HEK293 (cell line): ENCODE results near the gene SPATA1.

Experiments used
- CTCF ChIA-PET: fragments of 350-600 bp; formaldehyde crosslinking; extraction: SDS; loops from one replicate; lab custom pipeline; 2021; ENCODE audit warnings: antibody characterized with exemption; lab: Yijun Ruan, JAX
- POLR2A ChIA-PET: fragments of 300-600 bp; formaldehyde crosslinking; extraction: SDS; loops from one replicate; lab custom pipeline; 2020; ENCODE audit warnings: antibody characterized with exemption, inconsistent platforms; lab: Yijun Ruan, JAX
- H3K27ac ChIP-seq: fragments of 200-500 bp; sonication (Bioruptor generic); 2 replicates; pipeline ENCODE4 v1.5.1; 2014; ENCODE audit warnings: low read depth, low read length, control low read depth, inconsistent platforms; ENCODE audit errors: extremely low read depth
- H3K36me3 ChIP-seq, 2 experiments: fragments of 200-500 bp in 1 of 2; sonication (Bioruptor generic) in 1 of 2; 1 replicate in 1 of 2; 2 replicates in 1 of 2; pipeline ENCODE4 v1.5.1; 2014 to 2017; ENCODE audit warnings: inconsistent platforms in 2 of 2, low read length in 2 of 2; ENCODE audit not compliant: control insufficient read depth in 2 of 2, insufficient read depth in 1 of 2
- H3K4me1 ChIP-seq: fragments of 200-500 bp; sonication (Bioruptor generic); 2 replicates; pipeline ENCODE4 v1.5.1; 2014; ENCODE audit warnings: mild to moderate bottlenecking, low read length, inconsistent platforms; ENCODE audit not compliant: control insufficient read depth, insufficient read depth
- H3K4me3 ChIP-seq: 2 replicates; pipeline ENCODE4 v1.5.1; 2011; ENCODE audit warnings: low read depth, mild to moderate bottlenecking, control low read depth, low read length, moderate library complexity
- H3K9me3 ChIP-seq: fragments of 200-500 bp; sonication (Bioruptor generic); 2 replicates; pipeline ENCODE4 v1.5.1; 2014; ENCODE audit warnings: low read depth, low read length, inconsistent platforms; ENCODE audit not compliant: control insufficient read depth, insufficient read depth
- AEBP2 ChIP-seq: fragments of 450-650 bp; formaldehyde crosslinking; IDR thresholded peaks from 2 replicates; pipeline ENCODE4 v1.5.1; 2016; ENCODE audit warnings: missing biosample characterization, missing genetic modification characterization, borderline replicate concordance
- BCL11A ChIP-seq: fragments of 450-650 bp; formaldehyde crosslinking; IDR thresholded peaks from 2 replicates; pipeline ENCODE4 v1.5.1; 2016; ENCODE audit warnings: low read depth, missing biosample characterization, missing genetic modification characterization
- BCL6B ChIP-seq: fragments of 450-650 bp; formaldehyde crosslinking; IDR thresholded peaks from 2 replicates; pipeline ENCODE4 v1.5.1; 2017; ENCODE audit warnings: missing biosample characterization, missing genetic modification characterization
- EGR2 ChIP-seq: fragments of 450-650 bp; formaldehyde crosslinking; IDR thresholded peaks from 2 replicates; pipeline ENCODE4 v1.5.1; 2016; ENCODE audit warnings: low read depth, missing biosample characterization, missing genetic modification characterization
- GLI2 ChIP-seq: fragments of 450-650 bp; formaldehyde crosslinking; IDR thresholded peaks from 2 replicates; pipeline ENCODE4; 2017; ENCODE audit warnings: missing biosample characterization, missing genetic modification characterization, low read depth, borderline replicate concordance
- HIC1 ChIP-seq: fragments of 450-650 bp; formaldehyde crosslinking; IDR thresholded peaks from 2 replicates; pipeline ENCODE4 v1.5.1; 2016; ENCODE audit warnings: missing biosample characterization, missing genetic modification characterization
- PRDM6 ChIP-seq: fragments of 450-650 bp; formaldehyde crosslinking; IDR thresholded peaks from 2 replicates; pipeline ENCODE4 v1.5.1; 2017; ENCODE audit warnings: missing biosample characterization, missing genetic modification characterization
- RBAK ChIP-seq: fragments of 450-650 bp; formaldehyde crosslinking; IDR thresholded peaks from 2 replicates; pipeline ENCODE4 v1.5.1; 2016; ENCODE audit warnings: missing biosample characterization, missing genetic modification characterization
- SP2 ChIP-seq: fragments of 450-650 bp; formaldehyde crosslinking; IDR thresholded peaks from 2 replicates; pipeline ENCODE4 v1.5.1; 2016; ENCODE audit warnings: missing biosample characterization, missing genetic modification characterization
- ZNF132 ChIP-seq: fragments of 450-650 bp; formaldehyde crosslinking; IDR thresholded peaks from 2 replicates; pipeline ENCODE4 v1.5.1; 2017; ENCODE audit warnings: missing biosample characterization, missing genetic modification characterization, borderline replicate concordance
- ZNF174 ChIP-seq: fragments of 450-650 bp; formaldehyde crosslinking; IDR thresholded peaks from 2 replicates; pipeline ENCODE4 v1.5.0; 2017; ENCODE audit warnings: missing biosample characterization, mild to moderate bottlenecking, missing genetic modification characterization
- ZNF221 ChIP-seq: fragments of 450-650 bp; formaldehyde crosslinking; IDR thresholded peaks from 2 replicates; pipeline ENCODE4 v1.5.1; 2017; ENCODE audit warnings: missing biosample characterization, missing genetic modification characterization, borderline replicate concordance
- ZNF366 ChIP-seq: fragments of 450-650 bp; formaldehyde crosslinking; conservative IDR thresholded peaks from 2 replicates; pipeline ENCODE4 v1.5.1; 2016; ENCODE audit warnings: missing biosample characterization, missing genetic modification characterization
- ZNF449 ChIP-seq: fragments of 450-650 bp; formaldehyde crosslinking; IDR thresholded peaks from 2 replicates; pipeline ENCODE4 v1.5.1; 2017; ENCODE audit warnings: missing biosample characterization, mild to moderate bottlenecking, missing genetic modification characterization, moderate library complexity
- ZNF510 ChIP-seq: fragments of 450-650 bp; formaldehyde crosslinking; IDR thresholded peaks from 2 replicates; pipeline ENCODE4 v1.5.1; 2018; ENCODE audit warnings: mild to moderate bottlenecking, missing genetic modification characterization, missing biosample characterization; ENCODE audit not compliant: insufficient replicate concordance
- ZNF513 ChIP-seq: fragments of 450-650 bp; IDR thresholded peaks from 2 replicates; pipeline ENCODE4 v1.5.1; 2018; ENCODE audit warnings: missing biosample characterization, missing genetic modification characterization
- ZNF645 ChIP-seq: fragments of 450-650 bp; formaldehyde crosslinking; IDR thresholded peaks from 2 replicates; pipeline ENCODE4; 2016; ENCODE audit warnings: missing biosample characterization, missing genetic modification characterization
- ZNF768 ChIP-seq: fragments of 450-650 bp; formaldehyde crosslinking; IDR thresholded peaks from 2 replicates; pipeline ENCODE4 v1.5.1; 2018; ENCODE audit warnings: missing biosample characterization, mild to moderate bottlenecking, missing genetic modification characterization
- ZSCAN23 ChIP-seq: fragments of 450-650 bp; formaldehyde crosslinking; IDR thresholded peaks from 2 replicates; pipeline ENCODE4 v1.5.1; 2016; ENCODE audit warnings: missing biosample characterization, missing genetic modification characterization

SPATA1 gene

GRCh38 chr1:84550826-84551225 is 44.6 kb downstream of the SPATA1 start:
- CTCF ChIA-PET: interaction anchor here (0.6 to 0.8 kb wide), 5 partner anchors 16 to 588 kb away, joined by 3 to 9 read pairs (median 3); no protein-coding TSS in a partner anchor
- POLR2A ChIA-PET: no interaction called here

GRCh38 chr1:84569216-84569615 is 63.0 kb downstream of the SPATA1 start:
- H3K4me3 ChIP-seq: no peak overlapping the region
- no peaks in the 10 kb centered on the region for H3K9me3 ChIP-seq
- ChIA-PET POLR2A (no interaction called here), CTCF (interaction anchor here (0.5 kb wide), 1 partner anchor 146 kb away, joined by 3 read pairs; no protein-coding TSS in a partner anchor)
- no peaks in the 10 kb centered on the region for H3K4me1 ChIP-seq
- TF ChIP-seq ZSCAN23 (tag by site-specific recombination) (no peak), HIC1 (tag by site-specific recombination) (no peak), AEBP2 (tag by site-specific recombination) (no peak), ZNF174 (tag by site-specific recombination) (no peak), ZNF510 (tag by site-specific recombination) (no peak), ZNF513 (no peak), ZNF449 (tag by site-specific recombination) (no peak), ZNF366 (tag by site-specific recombination) (no peak), BCL6B (tag by site-specific recombination) (no peak), RBAK (tag by site-specific recombination) (no peak), ZNF221 (tag by site-specific recombination) (no peak), GLI2 (tag by site-specific recombination) (no peak), ZNF768 (tag by site-specific recombination) (no peak), ZNF645 (no peak), SP2 (no peak), ZNF132 (tag by site-specific recombination) (no peak), BCL11A (tag by site-specific recombination) (no peak)
- no peak overlapping the region for H3K27ac ChIP-seq
- H3K36me3 ChIP-seq: peaks cover 4 to 38% of the 10 kb centered on the region in 2 experiments; a peak in 2 of 3 replicates

More at GRCh38 chr1:84550826-84551225, 44.6 kb downstream of the SPATA1 start:
- Histone ChIP-seq H3K9me3 (no peaks in the 10 kb centered on the region), H3K4me1 (no peaks in the 10 kb centered on the region), H3K27ac (no peak overlapping the region), H3K36me3 (peaks cover 0 to 9% of the 10 kb centered on the region in 2 experiments; a peak in 1 of 3 replicates), H3K4me3 (no peak overlapping the region)
- TF ChIP-seq EGR2 (tag by site-specific recombination) (no peak), PRDM6 (tag by site-specific recombination) (peak; percentile 68)
